ENCODE data around the gene LONRF2.

The LONRF2 gene

GRCh38 chr2:100299548-100299947, 22.8 kb downstream of the LONRF2 start:
- DNase-seq, result no peak

DNA sequence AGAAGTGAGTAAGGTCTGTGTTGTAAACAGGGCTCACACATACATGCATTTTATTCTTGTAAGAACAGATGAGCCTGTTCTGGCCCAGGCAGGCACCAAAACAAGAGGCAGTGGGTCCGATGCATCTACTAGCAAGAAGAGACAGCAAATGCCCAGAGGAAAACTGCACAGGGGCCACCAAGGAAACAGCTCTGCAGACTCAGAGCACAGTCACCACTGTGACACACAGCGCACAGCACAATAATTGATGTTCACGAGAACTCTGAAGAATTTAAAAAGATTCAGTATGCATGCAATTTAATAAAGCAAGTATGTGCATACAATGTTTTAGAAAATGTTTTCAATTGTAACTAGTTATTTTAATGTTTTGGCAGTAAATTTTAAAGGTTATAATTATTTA, 24.8 kb downstream of the LONRF2 start:
- no peak for DNase-seq

DNA sequence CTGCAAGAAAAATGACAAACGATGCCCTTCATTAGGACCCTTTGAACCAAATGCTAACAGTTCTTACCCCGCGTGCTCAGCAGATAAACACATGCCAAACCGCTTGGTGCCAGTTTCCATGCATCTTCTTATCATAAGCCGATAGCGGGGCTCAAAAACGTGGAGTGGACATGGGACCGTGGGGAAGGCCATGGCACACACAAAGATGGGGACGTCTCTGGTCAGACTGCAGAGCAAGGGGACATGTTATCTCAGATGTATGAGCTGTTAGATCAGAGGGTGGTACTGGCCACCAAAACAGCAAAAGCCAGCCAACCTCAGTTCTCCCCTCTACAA, 28.2 kb downstream of the LONRF2 start:
- no peak for DNase-seq

DNA sequence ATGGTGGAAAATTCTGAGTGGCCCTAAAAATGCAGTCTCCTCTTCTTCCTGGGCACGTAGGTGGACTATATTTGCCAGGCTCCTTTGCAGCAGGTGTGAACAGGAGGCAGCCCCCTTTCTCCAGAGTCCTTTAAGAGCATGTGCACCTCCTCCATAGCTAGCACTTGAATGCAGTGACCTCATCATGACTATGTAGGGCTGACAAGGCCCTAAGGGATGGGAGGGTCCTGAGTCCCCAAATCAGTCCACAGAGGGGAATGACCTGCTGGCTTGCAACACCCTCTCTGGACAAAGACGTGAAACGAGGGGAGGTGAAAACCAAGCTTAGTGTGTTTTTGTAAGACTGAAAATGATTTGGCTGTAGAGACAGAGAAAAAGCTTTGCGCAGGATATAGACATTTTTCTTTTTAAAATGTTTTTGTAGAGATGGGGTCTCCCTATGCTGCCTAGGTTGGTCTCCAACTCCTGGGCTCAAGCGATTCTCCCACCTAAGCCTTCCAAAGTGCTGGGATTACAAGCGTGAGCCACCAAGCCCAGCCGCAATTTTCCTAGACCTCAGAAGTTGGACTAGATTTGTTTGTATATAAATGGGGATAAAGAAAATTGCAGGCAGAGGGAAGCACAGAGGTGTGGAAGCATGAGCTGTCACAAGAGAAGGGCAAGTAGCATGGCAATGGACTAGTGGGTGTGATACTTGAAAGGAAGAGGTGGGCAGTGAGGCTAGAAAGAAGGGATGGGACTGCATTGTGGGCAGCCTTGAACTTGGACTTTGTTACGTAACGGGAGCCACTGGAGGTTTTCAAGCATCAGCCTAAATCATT, 28.8 kb downstream of the LONRF2 start:
- peak; percentile 32 for DNase-seq

GRCh38 chr2:100292022-100292580, 30.2 kb downstream of the LONRF2 start:
- peak; percentile 100 for DNase-seq

GRCh38 chr2:100291152-100291970, 30.9 kb downstream of the LONRF2 start:
- DNase-seq, result peak; percentile 100

- DNase-seq, result no peak
Measured at GRCh38 chr2:100290718-100291151, 31.6 kb downstream of the LONRF2 start.

DNA sequence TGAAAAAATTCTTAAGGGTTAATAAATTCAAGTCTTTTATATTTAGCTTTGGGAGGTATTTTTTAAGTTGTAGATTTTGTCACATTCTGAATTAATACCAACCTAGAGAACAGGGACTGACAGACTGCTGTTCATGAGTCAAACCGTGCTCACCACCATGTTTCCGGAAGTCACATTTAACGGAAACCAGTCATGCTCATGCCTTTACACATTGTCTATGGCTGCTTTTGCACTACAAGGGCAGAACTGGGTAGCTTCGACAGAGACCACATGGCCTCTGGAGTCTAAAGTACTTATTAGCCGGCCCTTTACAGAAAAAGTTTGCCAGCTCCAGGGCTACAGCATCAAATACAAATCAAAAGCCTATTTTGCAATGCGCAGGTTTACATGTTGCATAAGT, 33.3 kb downstream of the LONRF2 start:
- DNase-seq, result no peak

DNA sequence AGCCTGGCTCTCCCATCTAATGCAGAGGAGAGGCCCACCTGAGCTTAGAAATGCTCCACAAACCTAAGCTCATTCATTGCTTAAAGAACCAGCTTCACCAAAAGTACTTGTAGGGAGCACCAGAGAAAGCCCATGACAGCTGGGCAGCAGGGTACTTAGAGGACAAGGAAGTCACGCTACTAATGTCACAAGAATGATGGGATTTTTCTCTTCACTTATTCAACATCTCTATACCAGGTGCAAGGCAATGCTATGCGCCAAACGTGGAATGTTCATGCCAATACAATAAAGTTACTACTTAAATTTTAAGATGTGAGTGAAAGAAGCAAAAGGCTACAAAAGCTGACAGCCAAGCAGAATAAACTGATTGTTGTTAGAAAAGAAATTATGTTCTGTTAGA, 36.0 kb downstream of the LONRF2 start:
- DNase-seq, result no peak

DNA sequence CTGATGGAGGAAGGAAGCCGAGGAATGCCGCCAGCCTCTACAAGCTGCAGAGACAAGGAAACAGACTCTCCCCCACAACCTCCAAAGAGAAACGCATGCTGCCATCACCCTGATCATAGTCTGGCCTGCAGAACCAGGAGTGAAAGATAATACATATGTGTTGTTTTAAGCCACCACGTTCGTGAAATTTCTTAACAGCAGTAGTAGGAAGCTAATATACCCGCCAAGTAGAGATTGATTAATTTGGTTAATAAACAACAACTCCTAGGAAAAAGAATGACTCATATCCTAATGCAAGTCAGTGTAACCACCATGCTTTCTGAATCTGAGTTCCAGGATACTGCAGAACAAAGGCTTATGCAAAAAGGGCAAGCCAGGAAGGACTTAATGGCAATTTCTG, 36.6 kb downstream of the LONRF2 start:
- peak; percentile 51 for DNase-seq

- DNase-seq, result no peak
Measured at GRCh38 chr2:100285011-100285410, 37.3 kb downstream of the LONRF2 start.

GRCh38 chr2:100283724-100284501, 38.4 kb downstream of the LONRF2 start:
- peak; percentile 86 for DNase-seq

GRCh38 chr2:100281521-100282438, 40.5 kb downstream of the LONRF2 start:
- no peak for DNase-seq

DNA sequence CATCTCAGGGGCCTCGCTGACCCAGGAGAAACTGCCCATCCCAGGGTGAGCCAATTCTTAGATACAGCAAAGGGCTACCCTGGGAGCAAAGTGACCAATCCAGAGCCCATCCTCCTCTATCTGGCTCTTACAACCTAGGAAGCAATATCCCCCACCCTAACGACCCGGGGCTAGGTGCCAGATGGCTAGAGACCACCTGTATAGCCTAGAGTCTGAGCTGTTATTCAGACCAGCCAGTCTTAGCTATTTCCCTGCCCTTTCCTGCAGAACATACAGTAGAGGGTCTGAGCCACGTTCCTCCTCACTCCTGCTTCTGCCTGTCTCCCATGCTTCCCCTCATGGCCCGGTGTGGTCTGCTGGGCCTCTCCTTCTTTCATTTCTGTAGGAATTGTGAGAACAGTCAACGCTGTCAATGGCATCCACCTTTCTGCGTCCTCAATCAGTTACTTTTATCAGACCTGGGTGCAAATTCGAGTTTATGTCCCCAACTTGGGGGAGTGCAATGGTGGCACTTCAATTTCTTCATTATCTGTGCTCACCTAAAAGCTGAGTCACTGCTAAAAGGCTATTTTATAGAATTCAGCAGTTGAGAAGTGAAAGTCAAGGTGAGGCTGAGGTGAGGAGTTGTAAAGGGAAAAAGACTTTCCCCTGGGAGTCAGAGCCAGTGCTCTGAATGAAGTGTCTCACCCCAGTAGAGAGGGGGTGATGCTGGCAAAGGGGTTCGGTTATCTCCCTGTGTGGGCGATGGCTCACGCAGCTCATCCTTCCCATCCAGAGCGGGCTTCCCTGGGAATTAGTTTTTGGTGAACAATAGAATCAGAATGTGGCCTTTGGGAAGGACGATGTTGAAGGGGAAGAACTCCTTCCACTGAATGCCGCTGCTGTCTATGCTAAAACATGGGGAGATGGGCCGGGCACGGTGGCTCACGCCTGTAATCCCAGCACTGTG, 42.4 kb downstream of the LONRF2 start:
- no peak for DNase-seq

DNA sequence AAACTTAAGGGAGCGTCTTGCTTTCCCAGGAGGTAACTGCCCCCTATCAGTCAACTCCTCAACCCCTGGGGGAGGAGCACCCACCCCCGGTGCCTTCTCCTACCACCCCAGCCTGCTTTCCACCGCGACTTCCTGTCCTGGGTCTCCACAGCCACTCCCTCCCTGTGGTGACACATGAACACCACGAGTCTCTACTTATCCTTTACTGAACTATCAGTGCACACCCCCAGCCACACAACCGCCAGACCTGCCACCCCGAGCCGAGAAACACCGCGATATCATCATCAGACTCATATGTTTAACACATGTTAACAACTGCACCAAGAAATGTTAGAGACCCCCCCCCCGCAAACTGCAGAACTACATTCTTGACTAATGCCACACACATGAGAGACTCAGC, 43.3 kb downstream of the LONRF2 start:
- no peak for DNase-seq

DNA sequence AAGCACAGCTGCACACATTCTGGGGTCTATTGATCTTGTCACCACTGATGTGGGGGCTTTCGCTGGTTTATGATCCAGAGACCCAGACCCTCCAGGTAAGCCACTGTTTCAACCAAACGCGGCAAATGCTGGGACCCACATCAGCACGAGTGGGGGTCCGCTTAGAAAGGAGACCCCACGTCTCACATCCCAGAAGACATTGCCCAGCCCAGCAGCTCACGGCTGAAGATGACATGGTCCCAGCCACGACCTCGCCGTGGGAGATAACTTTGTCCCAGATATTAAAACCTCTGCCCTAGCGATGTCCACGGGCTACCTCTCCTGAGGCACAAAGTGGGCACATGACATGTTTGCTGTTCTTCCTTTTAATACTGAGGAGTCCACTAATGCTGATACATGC, 43.8 kb downstream of the LONRF2 start:
- DNase-seq, result no peak

DNA sequence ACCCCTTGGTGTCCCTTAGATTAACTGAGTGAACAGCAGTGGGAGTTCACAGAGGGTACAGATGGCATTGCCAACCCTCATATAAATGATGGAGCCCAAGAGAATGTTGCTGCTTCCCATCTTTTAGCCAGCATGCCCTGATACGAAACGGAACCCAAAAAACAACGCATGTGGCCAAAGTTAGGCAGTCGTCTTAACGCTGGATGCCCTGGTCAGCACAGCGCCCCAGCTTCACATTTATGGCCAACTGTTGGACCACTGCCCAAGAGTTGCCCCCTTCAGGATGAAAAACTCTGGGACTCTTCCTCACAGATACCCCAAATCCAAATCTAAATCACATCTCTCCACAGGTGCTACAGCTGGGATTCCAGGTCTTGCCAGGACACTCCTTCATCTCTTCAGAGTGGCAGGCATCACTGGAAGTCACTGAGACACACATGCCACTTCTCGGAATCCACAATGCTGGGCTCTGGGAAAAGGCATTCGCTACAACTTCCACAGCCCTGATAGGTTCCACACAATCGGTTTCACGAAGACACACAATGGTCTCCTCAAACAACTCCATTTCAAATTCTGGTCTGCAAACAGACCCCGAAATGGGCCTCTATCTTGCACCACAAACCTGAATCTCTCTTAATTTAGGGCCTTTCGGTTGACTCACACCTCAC, 44.6 kb downstream of the LONRF2 start:
- DNase-seq, result no peak

DNA sequence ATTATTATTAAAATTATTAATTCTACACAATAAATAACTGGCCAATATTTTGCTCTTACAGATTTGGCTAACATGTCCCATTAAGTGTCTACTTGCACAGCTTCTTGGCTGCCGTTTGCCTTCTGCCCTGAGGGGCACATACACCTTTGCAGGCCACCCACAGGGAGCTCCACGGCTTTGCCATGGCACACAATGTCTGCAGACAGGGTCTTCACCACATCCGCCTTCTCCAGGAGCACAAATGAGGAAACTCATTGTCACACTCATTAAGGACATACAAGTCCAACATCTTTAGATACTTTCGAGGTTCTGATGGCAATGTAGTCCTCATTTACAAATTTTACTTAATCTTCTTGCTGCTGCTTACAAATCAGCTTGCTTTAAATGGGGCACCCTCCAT, 45.6 kb downstream of the LONRF2 start:
- no peak for DNase-seq

GRCh38 chr2:100275200-100275589, 47.1 kb downstream of the LONRF2 start:
- DNase-seq, result no peak

DNA sequence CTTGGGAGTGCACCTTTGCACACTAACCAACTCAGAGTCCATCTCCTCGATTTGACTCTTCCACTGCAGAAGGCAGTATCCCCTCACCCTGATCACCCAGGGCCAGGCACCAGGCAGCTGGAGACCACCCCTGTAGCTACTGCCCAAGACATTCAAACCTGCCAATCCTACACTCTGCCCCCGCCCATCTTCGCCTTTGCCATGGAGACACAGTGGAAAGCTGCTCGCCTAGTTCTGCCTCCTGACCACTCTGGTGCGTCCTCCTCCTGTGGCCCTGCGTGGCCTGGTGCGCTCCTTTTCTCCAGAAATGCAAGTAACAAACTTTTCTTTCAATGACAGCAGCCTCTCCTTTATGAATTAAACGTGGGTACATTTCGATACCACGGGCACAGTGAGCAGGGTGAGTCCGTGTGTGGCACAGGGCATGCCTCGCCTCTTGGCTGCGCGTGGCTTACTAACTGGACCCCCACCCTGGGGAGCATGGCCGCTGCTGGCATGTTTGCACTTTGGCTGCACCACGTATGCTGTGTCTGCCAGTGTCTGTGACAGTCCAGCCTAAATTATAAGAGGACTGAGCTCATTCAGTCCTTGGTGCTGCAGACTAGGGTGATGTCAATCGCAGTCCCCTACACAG, 47.6 kb downstream of the LONRF2 start:
- DNase-seq, result no peak
